Lower leg skin (tissue), 3 donors: ENCODE results near the gene POU2AF2.

ENCODE experiments used
- CTCF ChIP-seq, 3 donors: fragments of 450-650 bp; IDR thresholded peaks; one replicate each; pipeline ENCODE4 v1.5.1; 2016; ENCODE audit warnings: antibody characterized with exemption in 3 of 3, mild to moderate bottlenecking in 3 of 3, moderate library complexity in 2 of 3
- POLR2A ChIP-seq, 2 donors: fragments of 450-650 bp; IDR thresholded peaks; one replicate each; pipeline ENCODE4 v1.6.1; 2016 to 2017; ENCODE audit warnings: antibody characterized with exemption in 2 of 2, mild to moderate bottlenecking in 1 of 2, moderate library complexity in 1 of 2

GRCh38 chr11:111272420-111272819 lies 26.9 kb downstream of the POU2AF2 start:
- TF ChIP-seq CTCF (IDR thresholded peaks at IDR 0.05) = no peak
- TF ChIP-seq POLR2A (IDR thresholded peaks at IDR 0.05) = no peak
